Measurements from ENCODE around the gene EFNA5.
"Not testable (repeated sequence)": the region's sequence is repeated elsewhere in the genome, so short reads cannot be mapped to it uniquely, and the experiment has no call there.

The EFNA5 gene

DNA sequence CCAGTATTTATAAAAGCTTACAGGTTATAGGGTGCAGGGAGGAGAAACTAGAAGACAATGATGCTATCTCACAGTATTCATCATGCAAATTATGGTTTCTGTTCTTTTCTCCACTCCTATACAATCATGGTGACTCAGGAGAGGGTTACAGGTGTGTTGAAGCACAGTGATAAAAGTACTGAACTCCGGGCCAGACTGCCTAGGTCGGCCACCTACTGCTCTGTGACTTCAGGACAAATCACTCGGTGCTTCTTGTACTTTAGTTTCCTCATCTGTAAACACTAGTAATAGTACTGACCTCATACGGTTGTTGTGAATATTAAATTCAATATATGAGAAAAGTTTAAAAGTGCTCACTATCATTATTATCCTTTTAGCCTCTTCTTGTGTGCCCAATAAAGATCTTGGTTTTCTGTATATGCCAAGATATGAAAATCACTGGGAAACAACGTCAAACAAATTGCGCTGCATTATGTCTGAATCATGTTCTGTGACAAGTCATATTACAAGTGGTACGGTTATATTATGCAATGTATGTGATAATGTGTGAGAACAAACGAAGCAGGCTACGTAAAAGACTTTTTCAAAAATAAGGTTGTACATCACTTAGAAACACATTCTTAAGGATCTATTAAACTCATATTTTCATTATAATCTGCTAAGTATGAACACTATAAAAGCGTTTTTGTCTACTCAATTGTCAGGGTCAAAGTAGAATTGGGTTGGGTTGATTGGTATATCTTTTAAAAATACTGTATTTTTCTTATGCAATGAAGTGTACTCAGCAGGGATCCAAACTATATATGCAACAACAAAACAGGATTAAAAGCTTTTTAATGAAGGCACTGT lies 153.3 kb downstream of the EFNA5 start:
- DNase-seq (ENCODE audit: low read depth) = no peak

DNA sequence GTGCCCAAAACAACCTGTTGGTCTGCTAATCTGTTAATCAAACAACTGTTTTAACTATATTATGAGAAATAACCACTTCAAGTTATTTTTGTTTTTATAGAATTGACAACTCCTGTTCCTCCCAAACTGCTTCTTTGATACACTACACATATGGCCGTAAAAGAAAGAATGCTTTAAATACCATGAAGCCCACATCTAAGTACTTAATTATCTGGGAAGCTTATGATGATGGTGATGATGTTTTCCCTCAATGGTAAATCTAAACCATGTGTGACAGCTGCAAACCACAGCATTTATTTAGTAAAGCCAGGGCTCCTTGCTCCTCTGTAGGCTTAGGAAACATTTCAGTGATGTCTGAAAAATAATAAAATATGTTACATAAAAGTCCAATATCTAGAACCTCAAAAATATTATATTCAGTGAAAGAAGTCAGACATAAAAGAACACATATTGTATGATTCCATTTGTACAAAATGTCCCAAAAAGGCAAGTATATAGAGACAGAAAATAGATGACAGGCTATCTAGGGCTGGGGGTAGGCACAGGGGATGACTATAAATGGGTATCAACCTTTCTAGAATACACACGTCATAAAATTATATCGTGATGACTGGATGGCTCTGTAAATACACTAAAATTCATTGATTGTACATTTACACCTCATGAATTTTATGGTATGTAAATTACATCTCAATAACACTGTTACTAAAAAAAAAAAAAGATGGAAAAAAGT lies 154.1 kb downstream of the EFNA5 start:
- DNase-seq (ENCODE audit: low read depth) = no peak

- DNase-seq (ENCODE audit: low read depth) = no peak
Observed at GRCh38 chr5:107515521-107516080, 155.1 kb downstream of the EFNA5 start.

DNA sequence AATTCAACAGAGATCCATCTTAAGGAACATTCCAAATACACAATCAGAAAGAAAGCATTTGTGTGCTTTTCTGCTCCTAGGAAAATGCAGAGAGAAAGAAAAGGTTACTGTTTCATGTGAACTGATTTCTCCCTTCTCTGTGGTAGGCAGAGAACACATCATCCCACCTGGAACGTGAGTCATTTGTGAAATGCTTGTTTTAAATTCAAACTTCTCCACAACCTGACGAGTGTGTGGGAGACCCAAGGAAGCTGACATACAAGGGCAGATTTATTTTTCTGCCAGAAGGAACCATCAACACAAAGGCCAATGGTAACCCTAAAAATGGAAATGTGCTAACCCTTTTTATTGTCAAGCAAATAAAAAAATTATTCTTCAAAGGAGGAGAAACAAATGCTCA lies 156.4 kb downstream of the EFNA5 start:
- no peak for DNase-seq (ENCODE audit: low read depth)

DNA sequence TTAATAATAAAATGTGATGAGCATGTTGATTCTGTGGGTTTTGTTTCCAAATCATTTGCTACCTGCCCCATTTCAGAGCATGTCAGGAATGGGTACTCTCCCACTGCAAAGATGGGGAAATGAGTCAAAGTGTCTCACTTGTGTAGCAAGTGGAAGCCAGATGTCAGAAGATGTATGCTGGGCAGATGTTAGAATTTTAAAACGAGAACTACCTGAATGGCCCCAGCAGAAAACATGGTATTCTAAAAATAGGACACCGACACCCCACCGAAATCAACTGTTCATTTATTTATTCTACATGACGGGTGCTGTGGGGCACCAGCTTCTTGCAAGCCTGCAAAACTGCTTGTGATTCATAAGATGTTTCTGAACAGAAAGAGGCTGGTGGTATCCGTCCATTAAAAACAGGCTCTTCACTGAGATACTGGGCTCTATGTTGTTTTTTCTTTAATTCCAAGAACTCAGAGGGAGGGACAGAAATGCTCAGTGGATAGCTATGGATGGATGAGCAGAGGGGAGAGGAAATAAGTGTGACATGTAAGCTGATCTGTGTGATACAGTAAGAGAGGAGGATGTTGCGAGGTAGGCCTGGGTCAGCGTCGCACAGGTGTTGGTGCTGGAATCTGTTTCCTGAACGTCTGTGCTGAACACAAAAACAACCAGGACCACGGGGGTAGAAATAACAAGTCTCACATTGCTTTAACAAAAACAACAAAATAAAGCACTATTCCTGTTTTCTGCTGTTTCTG lies 157.2 kb downstream of the EFNA5 start:
- DNase-seq (ENCODE audit: low read depth) = no peak

DNA sequence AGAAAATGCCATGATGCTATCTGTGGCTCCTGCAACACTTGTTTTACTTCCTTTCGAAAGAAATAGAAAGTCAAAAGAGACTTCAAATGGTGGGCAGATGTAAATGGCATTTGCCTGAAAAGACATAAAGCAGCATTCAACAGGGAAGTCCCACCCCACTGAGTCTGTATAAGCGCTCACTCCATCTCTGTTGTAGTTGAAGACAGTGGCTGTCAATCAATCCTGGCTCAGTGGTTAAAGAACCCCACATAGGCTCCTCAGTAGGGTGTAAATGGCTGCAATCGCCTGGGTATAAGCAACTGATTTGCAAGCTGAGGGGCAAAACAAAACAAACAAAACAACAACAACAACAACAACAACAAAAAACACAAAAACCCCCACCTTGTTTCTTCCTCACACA lies 158.7 kb downstream of the EFNA5 start:
- DNase-seq (ENCODE audit: low read depth) = no peak

DNA sequence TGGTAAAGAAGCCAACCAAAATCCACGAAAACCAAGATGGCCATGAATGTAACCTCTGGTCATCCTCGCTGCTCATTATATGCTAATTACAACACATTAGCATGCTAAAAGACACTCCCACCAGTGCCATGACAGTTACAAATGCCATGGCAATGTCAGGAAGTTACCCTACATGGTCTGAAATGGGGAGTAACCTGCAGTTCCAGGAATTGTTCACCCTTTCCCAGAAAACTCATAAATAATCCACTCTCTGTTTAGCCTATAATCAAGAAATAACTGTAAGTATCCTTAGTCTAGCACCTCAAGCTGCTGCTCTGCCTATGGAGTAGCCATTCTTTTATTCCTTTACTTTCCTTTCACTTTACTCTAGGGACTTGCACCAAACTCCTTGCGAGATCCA lies 160.6 kb downstream of the EFNA5 start:
- no peak for DNase-seq (ENCODE audit: low read depth)

DNA sequence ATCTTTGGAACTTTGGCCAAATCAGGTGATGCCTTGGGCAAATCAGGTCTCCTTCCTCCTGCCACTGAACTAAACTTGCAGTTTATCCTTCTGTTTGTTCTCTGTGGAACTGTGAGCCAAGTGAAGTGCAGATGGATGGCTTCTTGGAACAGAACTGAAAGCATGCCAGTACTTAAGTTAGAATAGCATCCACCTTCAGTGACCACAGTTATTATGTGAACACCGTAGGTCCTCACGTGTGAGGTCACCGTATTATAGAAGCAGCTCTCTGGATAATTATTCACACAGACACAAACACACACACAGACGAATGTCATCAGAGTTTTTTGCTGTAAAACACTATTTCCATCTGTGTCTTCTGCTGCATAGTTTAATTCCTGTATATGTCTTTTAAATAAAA lies 162.6 kb downstream of the EFNA5 start:
- DNase-seq (ENCODE audit: low read depth) = no peak

GRCh38 chr5:107505763-107506534 lies 164.8 kb downstream of the EFNA5 start:
- DNase-seq (ENCODE audit: low read depth) = no peak

- no peak for DNase-seq (ENCODE audit: low read depth)
Observed at GRCh38 chr5:107504424-107504823, 166.3 kb downstream of the EFNA5 start.

- no peak for DNase-seq (ENCODE audit: low read depth)
Observed at GRCh38 chr5:107502676-107503060, 168.1 kb downstream of the EFNA5 start.

- no peak for DNase-seq (ENCODE audit: low read depth)
Observed at GRCh38 chr5:107501965-107502675, 168.6 kb downstream of the EFNA5 start.

- no peak for DNase-seq (ENCODE audit: low read depth)
Observed at GRCh38 chr5:107500840-107501239, 169.9 kb downstream of the EFNA5 start.

DNA sequence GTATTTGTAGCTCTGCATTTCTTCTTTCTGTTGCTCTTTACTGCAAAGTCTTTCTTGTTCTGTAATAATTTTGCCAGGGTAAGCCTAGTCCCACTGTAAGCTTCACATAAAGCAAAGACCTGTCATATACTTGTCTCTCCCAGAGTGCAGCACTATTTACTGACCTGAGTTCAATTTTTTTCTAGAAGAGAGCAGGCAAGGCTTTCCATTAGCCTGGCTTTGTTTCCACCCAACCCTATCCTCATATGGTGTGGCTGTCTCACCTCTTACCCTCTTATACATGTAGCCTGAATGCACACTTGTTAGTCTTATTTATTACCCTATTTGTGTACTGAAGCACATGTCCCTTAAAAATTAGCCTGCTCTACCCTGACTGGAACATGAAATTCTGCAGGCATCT lies 170.4 kb downstream of the EFNA5 start:
- DNase-seq (ENCODE audit: low read depth) = no peak

GRCh38 chr5:107499776-107500175 lies 171.0 kb downstream of the EFNA5 start:
- DNase-seq (ENCODE audit: low read depth) = no peak

DNA sequence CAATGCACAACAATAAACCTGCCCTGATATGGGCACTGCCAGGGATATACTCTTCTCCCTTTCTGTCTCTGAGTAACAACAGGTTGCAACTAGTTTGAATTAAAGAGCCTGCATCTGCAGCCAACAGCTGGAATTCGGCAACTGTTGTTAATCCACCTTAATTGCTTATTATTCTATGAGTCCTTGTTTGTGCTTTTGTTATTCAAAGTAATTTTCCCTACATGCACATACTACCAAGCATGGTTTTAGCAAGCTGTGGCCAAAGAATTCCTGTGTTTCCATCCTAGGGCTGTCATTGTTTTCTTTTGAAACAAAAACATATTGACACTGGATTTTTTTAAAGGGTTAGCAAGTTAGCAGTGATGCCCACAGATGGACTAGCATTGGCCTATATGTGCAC lies 171.5 kb downstream of the EFNA5 start:
- no peak for DNase-seq (ENCODE audit: low read depth)

GRCh38 chr5:107496466-107496865 lies 174.3 kb downstream of the EFNA5 start:
- DNase-seq (ENCODE audit: low read depth) = no peak

GRCh38 chr5:107494129-107494528 lies 176.6 kb downstream of the EFNA5 start:
- not testable (repeated sequence) for DNase-seq (ENCODE audit: low read depth)

DNA sequence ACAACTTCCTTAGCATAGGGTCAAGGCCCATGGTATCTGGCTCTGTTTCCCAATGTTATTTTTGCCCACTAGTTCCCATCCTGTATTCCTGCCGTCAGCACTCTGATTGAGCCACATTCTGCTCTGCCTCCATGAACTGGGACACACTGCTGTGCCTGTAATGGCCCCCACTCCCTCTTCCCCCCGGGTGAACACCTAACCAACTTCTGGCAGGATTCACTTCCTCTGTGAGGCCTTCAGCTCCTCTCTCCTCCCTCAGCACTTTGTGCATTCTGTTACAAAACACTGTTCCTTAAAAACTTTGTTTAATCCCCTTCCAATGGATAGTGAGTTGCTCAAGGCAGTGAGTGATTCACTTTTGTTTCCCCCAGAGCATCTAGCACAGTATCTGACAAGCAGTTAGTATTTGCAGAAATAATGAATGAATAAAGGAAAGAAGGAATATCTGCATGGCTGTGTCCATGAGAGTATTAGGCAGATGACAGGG lies 183.6 kb downstream of the EFNA5 start:
- no peak for DNase-seq (ENCODE audit: low read depth)

GRCh38 chr5:107486489-107486888 lies 184.2 kb downstream of the EFNA5 start:
- DNase-seq (ENCODE audit: low read depth) = no peak

GRCh38 chr5:107485184-107485583 lies 185.6 kb downstream of the EFNA5 start:
- DNase-seq (ENCODE audit: low read depth) = no peak

Measured in CMK (cell line).